ENCODE data around the gene FMN1. TPM values are rescaled to one million over a fixed set of nuclear protein-coding genes. Genes with fewer than 3 reads are reported as not detected.
A peak's percentile ranks its signal among the peaks of the same experiment; 100 is the strongest.

Gene FMN1
- total and polyA plus RNA-seq, 2 experiments from 2014 or later: 0.53 to 1.8 TPM

GRCh38 chr15:33138000-33138399, 56.5 kb downstream of the FMN1 start:
- no peak overlapping the region for H3K4me3 ChIP-seq
- TF ChIP-seq, protein P1, sequence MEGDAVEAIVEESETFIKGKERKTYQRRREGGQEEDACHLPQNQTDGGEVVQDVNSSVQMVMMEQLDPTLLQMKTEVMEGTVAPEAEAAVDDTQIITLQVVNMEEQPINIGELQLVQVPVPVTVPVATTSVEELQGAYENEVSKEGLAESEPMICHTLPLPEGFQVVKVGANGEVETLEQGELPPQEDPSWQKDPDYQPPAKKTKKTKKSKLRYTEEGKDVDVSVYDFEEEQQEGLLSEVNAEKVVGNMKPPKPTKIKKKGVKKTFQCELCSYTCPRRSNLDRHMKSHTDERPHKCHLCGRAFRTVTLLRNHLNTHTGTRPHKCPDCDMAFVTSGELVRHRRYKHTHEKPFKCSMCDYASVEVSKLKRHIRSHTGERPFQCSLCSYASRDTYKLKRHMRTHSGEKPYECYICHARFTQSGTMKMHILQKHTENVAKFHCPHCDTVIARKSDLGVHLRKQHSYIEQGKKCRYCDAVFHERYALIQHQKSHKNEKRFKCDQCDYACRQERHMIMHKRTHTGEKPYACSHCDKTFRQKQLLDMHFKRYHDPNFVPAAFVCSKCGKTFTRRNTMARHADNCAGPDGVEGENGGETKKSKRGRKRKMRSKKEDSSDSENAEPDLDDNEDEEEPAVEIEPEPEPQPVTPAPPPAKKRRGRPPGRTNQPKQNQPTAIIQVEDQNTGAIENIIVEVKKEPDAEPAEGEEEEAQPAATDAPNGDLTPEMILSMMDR (IDR thresholded peaks at IDR 0.05; ENCODE audit: low read depth, low read length): no peak
- H3K27me3 ChIP-seq: no peaks in the 10 kb centered on the region

DNA sequence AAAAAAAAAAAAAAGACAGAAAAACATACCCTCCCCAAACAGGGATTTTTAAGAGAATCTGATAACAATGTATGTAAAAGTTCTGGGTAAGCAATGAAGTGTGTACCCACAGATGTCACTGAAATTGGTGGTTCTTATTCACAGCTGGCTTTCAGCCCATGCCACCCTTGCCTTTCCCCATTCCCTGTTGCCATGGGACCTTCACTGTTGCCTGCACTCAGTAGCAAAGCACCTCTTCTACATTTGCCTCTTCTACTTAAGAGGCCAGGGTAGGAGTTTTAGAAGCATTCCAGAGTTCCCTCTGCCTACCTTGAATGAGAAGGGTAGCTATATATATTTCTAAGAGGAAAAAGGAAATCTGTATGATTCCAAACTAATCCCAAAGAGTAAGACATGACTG, 57.4 kb downstream of the FMN1 start:
- no peak for DNase-seq (ENCODE audit: low read depth in 1 of 2, low spot score in 1 of 2)
- H3K36me3 ChIP-seq: no peaks in the 10 kb centered on the region
- no peak overlapping the region for H3K27ac ChIP-seq
- H3K4me1 ChIP-seq (ENCODE audit: low read depth): peaks cover 2% of the 10 kb centered on the region
- H3K27me3 ChIP-seq: no peaks in the 10 kb centered on the region
- no peaks in the 10 kb centered on the region for H3K9me3 ChIP-seq (ENCODE audit: low read depth)
- H3K4me3 ChIP-seq: no peak overlapping the region
- TF ChIP-seq, protein P1 (IDR thresholded peaks at IDR 0.05; ENCODE audit: low read depth, low read length): no peak

More at GRCh38 chr15:33138000-33138399, 56.5 kb downstream of the FMN1 start:
- H3K4me1 ChIP-seq (ENCODE audit: low read depth): no peaks in the 10 kb centered on the region
- H3K36me3 ChIP-seq: no peaks in the 10 kb centered on the region
- H3K9me3 ChIP-seq (ENCODE audit: low read depth): no peaks in the 10 kb centered on the region
- no peak overlapping the region for H3K27ac ChIP-seq
- DNase-seq (ENCODE audit: low read depth in 1 of 2, low spot score in 1 of 2): no peak

- no peaks in the 10 kb centered on the region for H3K27me3 ChIP-seq
- no peaks in the 10 kb centered on the region for H3K9me3 ChIP-seq (ENCODE audit: low read depth)
- TF ChIP-seq, protein P1 (IDR thresholded peaks at IDR 0.05; ENCODE audit: low read depth, low read length): no peak
- H3K36me3 ChIP-seq: no peaks in the 10 kb centered on the region
- no peak overlapping the region for H3K4me3 ChIP-seq
- no peak overlapping the region for H3K27ac ChIP-seq
- H3K4me1 ChIP-seq (ENCODE audit: low read depth): peaks cover 10% of the 10 kb centered on the region
- DNase-seq (ENCODE audit: low read depth in 1 of 2, low spot score in 1 of 2): no peak
Measured at GRCh38 chr15:33136353-33136752, 58.2 kb downstream of the FMN1 start.

DNA sequence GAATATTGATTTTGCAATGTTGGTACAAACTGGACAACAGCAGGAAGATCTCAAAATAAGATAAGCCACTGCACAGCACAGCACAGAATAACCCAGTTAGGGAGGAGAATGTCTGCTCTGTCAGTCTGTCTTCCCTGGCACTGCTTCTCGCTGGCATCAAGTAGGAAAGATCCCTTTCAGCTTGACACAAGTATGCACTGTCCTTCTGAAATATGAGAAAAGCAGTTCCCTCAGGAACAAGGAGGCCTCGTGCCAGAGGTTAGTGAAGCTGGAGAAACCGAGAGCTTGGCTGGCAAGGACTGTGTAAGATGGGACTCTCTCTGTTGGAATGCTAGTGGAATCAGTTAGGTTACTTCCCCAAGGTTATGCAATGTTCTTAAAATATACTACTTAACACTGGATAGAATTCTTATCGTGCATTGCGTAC, 59.1 kb downstream of the FMN1 start:
- Histone ChIP-seq H3K36me3 (no peaks in the 10 kb centered on the region), H3K27me3 (no peaks in the 10 kb centered on the region), H3K27ac (no peak overlapping the region), H3K4me3 (no peak overlapping the region), H3K9me3 (ENCODE audit: low read depth) (no peaks in the 10 kb centered on the region), H3K4me1 (ENCODE audit: low read depth) (peaks cover 11% of the 10 kb centered on the region)
- TF ChIP-seq, protein P1 (IDR thresholded peaks at IDR 0.05; ENCODE audit: low read depth, low read length): no peak
- peak in 1 of 2 donors; percentile 29 for DNase-seq (ENCODE audit: low read depth in 1 of 2, low spot score in 1 of 2)

DNA sequence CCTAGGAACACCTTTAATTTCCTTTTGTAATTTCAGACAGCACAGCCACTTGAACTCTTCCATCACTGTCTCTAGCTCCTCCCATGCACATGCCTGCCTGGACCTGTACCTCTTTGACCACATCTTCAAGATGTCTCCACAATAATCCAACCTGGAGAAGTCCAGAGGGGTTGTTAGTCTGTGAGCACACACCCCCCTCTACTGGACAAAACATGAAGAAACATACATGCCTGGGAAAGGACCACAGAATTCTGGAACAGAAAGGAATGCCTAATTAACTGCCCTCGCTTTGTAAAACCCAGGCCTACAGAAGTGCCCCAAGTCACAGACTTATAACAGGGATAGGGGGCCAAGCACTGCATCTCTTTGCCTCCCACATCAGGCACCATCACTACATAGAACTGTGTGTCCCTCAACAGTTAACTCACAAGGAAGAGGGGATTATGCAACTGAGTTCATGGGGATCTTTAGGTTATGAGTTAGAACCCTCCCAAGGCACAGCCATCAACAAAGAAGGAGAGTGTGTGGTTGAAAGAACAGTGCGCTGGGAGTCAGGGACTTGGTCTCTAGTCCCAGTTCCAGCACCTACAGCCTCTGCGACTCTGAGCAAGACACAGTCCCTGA, 61.7 kb downstream of the FMN1 start:
- Histone ChIP-seq H3K36me3 (no peaks in the 10 kb centered on the region), H3K9me3 (ENCODE audit: low read depth) (no peaks in the 10 kb centered on the region), H3K4me1 (ENCODE audit: low read depth) (peaks cover 11% of the 10 kb centered on the region), H3K4me3 (no peak overlapping the region), H3K27ac (no peak overlapping the region), H3K27me3 (no peaks in the 10 kb centered on the region)
- TF ChIP-seq, protein P1 (IDR thresholded peaks at IDR 0.05; ENCODE audit: low read depth, low read length): peak; percentile 77
- DNase-seq (ENCODE audit: low read depth in 1 of 2, low spot score in 1 of 2): peak; percentile 73 to 75

All from cardiac muscle cell (in vitro differentiated cells and primary cell).